IMR-90 (cell line): ENCODE results near the gene ACAP1. TPM values are rescaled to one million over a fixed set of nuclear protein-coding genes. Genes with fewer than 3 reads are reported as not detected.
A peak's percentile ranks its signal among the peaks of the same experiment; 100 is the strongest.

Source experiments
- ATAC-seq: fragments of 200-7000 bp; cut with Tn5 transposase; 2 replicates; pipeline ENCODE4 v1.9.1; 2020; ENCODE audit warnings: low read depth, mild to moderate bottlenecking, moderate library complexity
- BruUV-seq: library from RNA; stranded (reverse); fragments of 400-500 nt; replicated peaks from 2 replicates; lab custom pipeline; 2021; lab: Mats Ljungman, UMichigan
- CTCF ChIA-PET: fragments of 300-600 bp; formaldehyde crosslinking; extraction: SDS; loops from one replicate; lab custom pipeline; 2021; ENCODE audit warnings: antibody characterized with exemption; lab: Yijun Ruan, JAX
- POLR2A ChIA-PET: fragments of 300-600 bp; sonication (Branson Sonifier 250); formaldehyde crosslinking; loops from one replicate; lab custom pipeline; 2022; ENCODE audit warnings: antibody characterized with exemption; ENCODE audit not compliant: unreplicated experiment; lab: Charles Lee
- DNase-seq: peaks from one replicate; pipeline ENCODE4 v3.0.0; 2013
- H2AFZ ChIP-seq: replicated peaks from 2 replicates; pipeline ENCODE3; 2013; ENCODE audit warnings: low read length, mild to moderate bottlenecking; ENCODE audit not compliant: poor library complexity
- H2AK5ac ChIP-seq: 2 replicates; pipeline ENCODE4 v1.6.1; 2013; ENCODE audit warnings: low read depth, low read length, inconsistent platforms
- H2AK9ac ChIP-seq: replicated peaks from 2 replicates; pipeline ENCODE3; 2013; ENCODE audit warnings: mild to moderate bottlenecking, low read depth, low read length, moderate library complexity; ENCODE audit not compliant: poor library complexity
- H2BK120ac ChIP-seq: 2 replicates; pipeline ENCODE4 v1.6.1; 2013; ENCODE audit warnings: low read depth, low read length, inconsistent platforms
- H2BK15ac ChIP-seq: 3 replicates; pipeline ENCODE4 v1.6.1; 2013; ENCODE audit warnings: low read depth, low read length, inconsistent platforms
- H2BK20ac ChIP-seq: 2 replicates; pipeline ENCODE4 v1.6.1; 2013; ENCODE audit warnings: low read depth, mild to moderate bottlenecking, inconsistent platforms, low read length, moderate library complexity
- H2BK5ac ChIP-seq: 2 replicates; pipeline ENCODE4 v1.6.1; 2013; ENCODE audit warnings: mild to moderate bottlenecking, low read depth, low read length, inconsistent platforms; ENCODE audit not compliant: poor library complexity, severe bottlenecking
- H3K14ac ChIP-seq: replicated peaks from 2 replicates; pipeline ENCODE4 v1.6.1; 2013; ENCODE audit warnings: low read depth, low read length, inconsistent platforms
- H3K18ac ChIP-seq: 2 replicates; pipeline ENCODE4 v1.6.1; 2013; ENCODE audit warnings: low read depth, low read length, control low read depth
- H3K23ac ChIP-seq: 2 replicates; pipeline ENCODE4 v1.6.1; 2013; ENCODE audit warnings: low read depth, low read length, inconsistent platforms
- H3K27ac ChIP-seq: 2 replicates; pipeline ENCODE4 v1.5.1; 2013; ENCODE audit warnings: mild to moderate bottlenecking, control low read depth, low read length; ENCODE audit not compliant: insufficient read depth
- H3K27me3 ChIP-seq: 2 replicates; pipeline ENCODE4 v1.6.1; 2013; ENCODE audit warnings: low read length; ENCODE audit not compliant: control insufficient read depth, insufficient read depth
- H3K36me3 ChIP-seq: 2 replicates; pipeline ENCODE4 v1.6.1; 2013; ENCODE audit warnings: low read length, mixed read lengths; ENCODE audit not compliant: control insufficient read depth, insufficient read depth
- H3K4ac ChIP-seq: 2 replicates; pipeline ENCODE4 v1.6.1; 2013; ENCODE audit warnings: low read depth, low read length, inconsistent platforms
- H3K4me1 ChIP-seq: 2 replicates; pipeline ENCODE4 v1.6.1; 2013; ENCODE audit warnings: low read length, mixed read lengths; ENCODE audit not compliant: control insufficient read depth, insufficient read depth
- H3K4me2 ChIP-seq: 2 replicates; pipeline ENCODE4 v1.6.1; 2013; ENCODE audit warnings: low read depth, mild to moderate bottlenecking, control low read depth, low read length, moderate library complexity
- H3K4me3 ChIP-seq: 2 replicates; pipeline ENCODE4 v1.5.1; 2013; ENCODE audit warnings: low read depth, mild to moderate bottlenecking, control low read depth, low read length, moderate library complexity; ENCODE audit not compliant: insufficient read depth
- H3K56ac ChIP-seq: 2 replicates; pipeline ENCODE4 v1.6.1; 2013; ENCODE audit warnings: low read length, inconsistent platforms; ENCODE audit not compliant: insufficient read depth; ENCODE audit errors: extremely low read depth
- H3K79me1 ChIP-seq, 2 experiments: 2 replicates each; pipeline ENCODE4 v1.6.1; 2013; ENCODE audit warnings: low read length in 2 of 2, inconsistent platforms in 1 of 2, low read depth in 1 of 2
- H3K9ac ChIP-seq: 2 replicates; pipeline ENCODE4 v1.6.1; 2013; ENCODE audit warnings: low read depth, low read length, control low read depth
- H3K9me1 ChIP-seq: 2 replicates; pipeline ENCODE4 v1.6.1; 2013; ENCODE audit warnings: low read length, inconsistent platforms; ENCODE audit not compliant: insufficient read depth
- H3K9me3 ChIP-seq: 2 replicates; pipeline ENCODE4 v1.6.1; 2013; ENCODE audit warnings: low read length; ENCODE audit not compliant: control insufficient read depth, insufficient read depth
- H4K20me1 ChIP-seq: 2 replicates; pipeline ENCODE4 v1.6.1; 2013; ENCODE audit warnings: low read length, inconsistent platforms; ENCODE audit not compliant: insufficient read depth
- H4K5ac ChIP-seq: 2 replicates; pipeline ENCODE4 v1.6.1; 2013; ENCODE audit warnings: mild to moderate bottlenecking, low read depth, low read length, control low read depth
- H4K8ac ChIP-seq, 2 experiments: 2 replicates each; pipeline ENCODE4 v1.6.1; 2013; ENCODE audit warnings: low read depth in 2 of 2, low read length in 2 of 2, control low read depth in 1 of 2, inconsistent platforms in 1 of 2
- H4K91ac ChIP-seq: 2 replicates; pipeline ENCODE4 v1.6.1; 2013; ENCODE audit warnings: low read depth, low read length, inconsistent platforms; ENCODE audit not compliant: insufficient read depth
- CEBPB ChIP-seq: IDR thresholded peaks from 2 replicates; pipeline ENCODE4 v1.6.1; 2012; ENCODE audit warnings: low read depth, low read length, improper control_type of control experiment
- CHD1 ChIP-seq: IDR thresholded peaks from 2 replicates; pipeline ENCODE4 v1.6.1; 2012; ENCODE audit warnings: low read depth, low read length, improper control_type of control experiment
- FOS ChIP-seq: fragments of 150-350 bp; IDR thresholded peaks from 2 replicates; pipeline ENCODE4 v1.6.1; 2016; ENCODE audit warnings: low read depth, low read length
- MAFK ChIP-seq: IDR thresholded peaks from 2 replicates; pipeline ENCODE4 v1.6.1; 2012; ENCODE audit warnings: low read depth, low read length, improper control_type of control experiment
- WGBS, 2 experiments: methylation state at CpG; one replicate each; pipeline versions ENCODE4 v1.1.5 to v1.1.7; 2013; ENCODE audit warnings: missing lambda C conversion rate in 2 of 2; ENCODE audit not compliant: insufficient read length in 1 of 2; ENCODE audit errors: extremely low coverage in 2 of 2; 5-methylcytosine and 5-hydroxymethylcytosine counted together
- dilution Hi-C: fragments of 300-500 bp; cut with HindIII; formaldehyde crosslinking; loops from one replicate; pipeline ENCODE4 v1.14.3; 2018; ENCODE audit warnings: low sequenced_read_pairs; ENCODE audit not compliant: unreplicated experiment
- in situ Hi-C: fragments of 300-500 bp; cut with MboI; formaldehyde crosslinking; loops from 3 replicates; pipeline ENCODE4 v1.14.3; 2019; ENCODE audit warnings: low sequenced_read_pairs, inconsistent platforms, mixed read lengths
- intact Hi-C: fragments of 100-400 bp; cut with micrococcal nuclease; formaldehyde crosslinking; loops from 2 replicates; pipeline ENCODE4 v1.10.0; 2022
- polyA plus RNA-seq, 3 experiments: library from polyadenylated mRNA; depleted of rRNA; stranded (reverse); fragments of >200 nt; gene quantifications; 2 replicates each; pipeline ENCODE4 v1.2.3, GENCODE V29; 2012; ENCODE audit warnings: low replicate concordance in 1 of 3
- total RNA-seq: library from RNA; depleted of rRNA; stranded (reverse); fragments of >200 nt; gene quantifications from 2 replicates; pipeline ENCODE4 v1.2.3, GENCODE V29; 2012

ACAP1 gene
- total and polyA plus RNA-seq, 2 of the 4 experiments (the other 2 are of a cell fraction), result under 0.01 to 2.1 TPM

GRCh38 chr17:7352910-7353635 is 16.7 kb downstream of the ACAP1 start (continued):
- TF ChIP-seq MAFK (no peak), CHD1 (no peak)

GRCh38 chr17:7354262-7354843 is 18.0 kb downstream of the ACAP1 start:
- H2AK5ac ChIP-seq, result peak overlapping the region; percentile 94
- dilution Hi-C loops, result no loop called here
- WGBS, 2 experiments, result 61% methylated on average over 5 of the region's 9 CpGs; no CpG with 5 or more reads in 1 of the 2 experiments
- ChIA-PET CTCF (interaction anchor here (4.1 kb wide), 1 partner anchor 206 kb away, joined by 19 read pairs; the partner anchor contains the start of gene SENP3), POLR2A (no interaction called here)
- peak overlapping the region; percentile 63 for H2AK9ac ChIP-seq
- no peak for ATAC-seq
- peaks cover 24 to 53% of the 10 kb centered on the region in 2 experiments; a peak in 3 of 4 replicates for H3K79me1 ChIP-seq
- no peak overlapping the region for H2BK15ac ChIP-seq
- H3K4me3 ChIP-seq, result no peak overlapping the region
- no peaks in the 10 kb centered on the region for H3K9me3 ChIP-seq
- no peak overlapping the region for H3K56ac ChIP-seq
- no peak overlapping the region; the same call in 1 of the 2 replicates for H2BK20ac ChIP-seq
- H3K9me1 ChIP-seq, result peaks cover 21% of the 10 kb centered on the region
- no peak overlapping the region for H4K91ac ChIP-seq
- peak overlapping the region in 1 of 2 experiments; percentile 66; a peak in 1 of 4 replicates for H4K8ac ChIP-seq
- in situ Hi-C loops, result loop anchor here (10.0 kb wide), 1 partner anchor 200 kb away; the partner anchor contains the start of gene TNFSF13
- H3K36me3 ChIP-seq, result no peaks in the 10 kb centered on the region
- H3K27me3 ChIP-seq, result no peaks in the 10 kb centered on the region
- H3K9ac ChIP-seq, result peak overlapping the region; percentile 18; the same call in 1 of the 2 replicates
- DNase-seq, result peak; percentile 80
- peak overlapping the region; percentile 38 for H2BK5ac ChIP-seq
- peaks cover 22% of the 10 kb centered on the region for H4K20me1 ChIP-seq
- peak overlapping the region; percentile 17; the same call in 1 of the 2 replicates for H3K27ac ChIP-seq
- peak overlapping the region; percentile 45 for H3K4ac ChIP-seq
- H4K5ac ChIP-seq, result no peak overlapping the region
- H2AFZ ChIP-seq, result peak overlapping the region; percentile 37
- peak overlapping the region; percentile 68 for H3K4me2 ChIP-seq
- peak overlapping the region; percentile 55 for H3K14ac ChIP-seq
- no peak overlapping the region for H3K18ac ChIP-seq
- BruUV-seq, result no TSS peak
- intact Hi-C loops, result loop anchor here (5.0 kb wide), 3 partner anchors 83 to 483 kb away; partner anchors contain the start of genes FGF11, SENP3 and TMEM102
- peak; percentile 31; the same call in 1 of the 2 replicates for TF ChIP-seq FOS
- TF ChIP-seq CEBPB, result no peak
- H2BK120ac ChIP-seq, result peak overlapping the region; percentile 48; the same call in 1 of the 2 replicates
- peaks cover 37% of the 10 kb centered on the region for H3K4me1 ChIP-seq
- peak overlapping the region; percentile 83 for H3K23ac ChIP-seq
